Spleen (tissue), 7 donors: Measurements from ENCODE around the gene ZDHHC17.

Experiments used
- POLR2A ChIP-seq, 3 donors: fragments of 450-650 bp; IDR thresholded peaks; one replicate each; pipeline ENCODE4 v1.5.1; 2017; ENCODE audit warnings: antibody characterized with exemption in 3 of 3, mild to moderate bottlenecking in 1 of 3
- TF ChIP-seq, protein P1 (sequence below), 11 experiments: fragments of 200-600 bp in 7 of 11; fragments of 450-650 bp in 4 of 11; sonication (generic) in 4 of 11; IDR thresholded peaks in 8 of 11; conservative IDR thresholded peaks in 3 of 11; 1 replicate in 7 of 11; 2 replicates in 4 of 11; pipeline versions ENCODE4 v1.4.0 to v1.8.0; 2016 to 2021; ENCODE audit warnings: antibody characterized with exemption in 11 of 11, inconsistent platforms in 4 of 11, mild to moderate bottlenecking in 1 of 11
- donor health status: DM: no; HTN: no; CAD: no; lungs with moderate emphysema.
- donor health status: DM: no; HTN: no; CAD: no.
- donor health status: DM: no; HTN: no; CAD: no.

DNA sequence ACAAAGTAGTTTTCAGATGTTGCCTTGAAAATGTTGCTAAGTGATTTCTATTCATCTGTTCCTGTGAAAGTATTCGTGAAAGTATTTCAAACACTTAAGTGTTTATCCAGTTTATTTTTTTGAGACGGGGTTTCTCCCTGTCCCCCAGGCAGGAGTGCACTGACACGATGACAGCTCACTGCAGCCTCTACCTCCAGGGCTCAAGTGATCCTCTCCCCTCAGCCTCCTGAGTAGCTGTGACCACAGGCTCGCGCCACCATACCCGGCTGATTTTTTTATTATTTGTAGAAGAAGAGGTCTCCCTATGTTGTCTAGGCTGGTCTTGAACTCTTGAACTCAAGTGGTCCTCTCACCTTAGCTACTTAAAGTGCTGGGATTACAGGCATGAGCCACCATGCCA, 1.7 kb downstream of the ZDHHC17 start:
- no peak for TF ChIP-seq POLR2A (IDR thresholded peaks at IDR 0.05)
- TF ChIP-seq, protein P1, sequence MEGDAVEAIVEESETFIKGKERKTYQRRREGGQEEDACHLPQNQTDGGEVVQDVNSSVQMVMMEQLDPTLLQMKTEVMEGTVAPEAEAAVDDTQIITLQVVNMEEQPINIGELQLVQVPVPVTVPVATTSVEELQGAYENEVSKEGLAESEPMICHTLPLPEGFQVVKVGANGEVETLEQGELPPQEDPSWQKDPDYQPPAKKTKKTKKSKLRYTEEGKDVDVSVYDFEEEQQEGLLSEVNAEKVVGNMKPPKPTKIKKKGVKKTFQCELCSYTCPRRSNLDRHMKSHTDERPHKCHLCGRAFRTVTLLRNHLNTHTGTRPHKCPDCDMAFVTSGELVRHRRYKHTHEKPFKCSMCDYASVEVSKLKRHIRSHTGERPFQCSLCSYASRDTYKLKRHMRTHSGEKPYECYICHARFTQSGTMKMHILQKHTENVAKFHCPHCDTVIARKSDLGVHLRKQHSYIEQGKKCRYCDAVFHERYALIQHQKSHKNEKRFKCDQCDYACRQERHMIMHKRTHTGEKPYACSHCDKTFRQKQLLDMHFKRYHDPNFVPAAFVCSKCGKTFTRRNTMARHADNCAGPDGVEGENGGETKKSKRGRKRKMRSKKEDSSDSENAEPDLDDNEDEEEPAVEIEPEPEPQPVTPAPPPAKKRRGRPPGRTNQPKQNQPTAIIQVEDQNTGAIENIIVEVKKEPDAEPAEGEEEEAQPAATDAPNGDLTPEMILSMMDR (IDR thresholded peaks at IDR 0.05 in 8 of 11, conservative IDR thresholded peaks at IDR 0.05 in 3 of 11): no peak
